COLO668 (cell line): ENCODE measurements around the gene FCHSD2.
"Not testable (repeated sequence)": the region's sequence is repeated elsewhere in the genome, so short reads cannot be mapped to it uniquely, and the experiment has no call there.

Experiments used
- DNase-seq: peaks from one replicate; lab custom pipeline; 2025; ENCODE audit not compliant: unreplicated experiment; lab: John Stamatoyannopoulos, UW

Gene FCHSD2

GRCh38 chr11:72808331-72808798 lies 333.8 kb downstream of the FCHSD2 start:
- no peak for DNase-seq

- DNase-seq, result no peak
These were observed 334.3 kb downstream of the FCHSD2 start for GRCh38 chr11:72807792-72808191.

- DNase-seq, result no peak
These were observed 335.0 kb downstream of the FCHSD2 start for GRCh38 chr11:72807021-72807693.

- not testable (repeated sequence) for DNase-seq
These were observed 335.7 kb downstream of the FCHSD2 start for GRCh38 chr11:72806378-72806777.

- no peak for DNase-seq
These were observed 336.9 kb downstream of the FCHSD2 start for GRCh38 chr11:72805216-72805615.

GRCh38 chr11:72802822-72803221 lies 339.3 kb downstream of the FCHSD2 start:
- DNase-seq, result no peak

- no peak for DNase-seq
These were observed 342.7 kb downstream of the FCHSD2 start for GRCh38 chr11:72799441-72799840.

GRCh38 chr11:72798361-72798760 lies 343.8 kb downstream of the FCHSD2 start:
- DNase-seq, result no peak

- DNase-seq, result peak; percentile 92
These were observed 348.4 kb downstream of the FCHSD2 start, which contains the start of gene STARD10 for GRCh38 chr11:72793425-72794367. Gene STARD10 (minus strand): TSS chr11:72794047. CDS start chr11:72781181, 12,866 bp downstream.

GRCh38 chr11:72793076-72793424 lies 349.1 kb downstream of the FCHSD2 start:
- no peak for DNase-seq

GRCh38 chr11:72792437-72793021 lies 349.6 kb downstream of the FCHSD2 start:
- peak; percentile 6 for DNase-seq

- DNase-seq, result not testable (repeated sequence)
These were observed 350.9 kb downstream of the FCHSD2 start for GRCh38 chr11:72791228-72791627.

GRCh38 chr11:72789493-72790131 lies 352.5 kb downstream of the FCHSD2 start:
- no peak for DNase-seq

- DNase-seq, result no peak
These were observed 353.9 kb downstream of the FCHSD2 start for GRCh38 chr11:72788241-72788640.

- peak; percentile 92 for DNase-seq
These were observed 354.7 kb downstream of the FCHSD2 start for GRCh38 chr11:72787216-72788104.
